SK-N-SH treated with all-trans-retinoic acid at 6 μM for 48 hours (cell line): ENCODE results near the gene NPAS3.

Source experiments
- ATAC-seq: fragments of 200-7000 bp; cut with Tn5 transposase; 3 replicates; pipeline ENCODE4 v1.9.1; 2020; ENCODE audit warnings: mild to moderate bottlenecking, moderate library complexity
- ARNTL ChIP-seq: fragments of 450-650 bp; formaldehyde crosslinking; IDR thresholded peaks from 2 replicates; pipeline ENCODE4 v1.5.0; 2020; ENCODE audit warnings: low read depth, mild to moderate bottlenecking, moderate library complexity, borderline replicate concordance
- BACH2 ChIP-seq: fragments of 250-450 bp; sonication (Bioruptor Pico); IDR thresholded peaks from 2 replicates; pipeline ENCODE4 v1.9.0; 2021; ENCODE audit warnings: mild to moderate bottlenecking, borderline replicate concordance
- CREB5 ChIP-seq: fragments of 250-450 bp; sonication (Bioruptor Pico); IDR thresholded peaks from 2 replicates; pipeline ENCODE4 v1.5.1; 2020; ENCODE audit warnings: low read depth, mild to moderate bottlenecking, moderate library complexity
- CSDC2 ChIP-seq: fragments of 250-450 bp; sonication (Bioruptor Pico); IDR thresholded peaks from 2 replicates; pipeline ENCODE4 v1.5.0; 2020; ENCODE audit warnings: mild to moderate bottlenecking, moderate library complexity
- ESRRG ChIP-seq: fragments of 250-450 bp; sonication (Bioruptor Pico); IDR thresholded peaks from 2 replicates; pipeline ENCODE4 v1.6.1; 2021; ENCODE audit warnings: mild to moderate bottlenecking
- ISL1 ChIP-seq: fragments of 250-450 bp; sonication (Bioruptor Pico); IDR thresholded peaks from 2 replicates; pipeline ENCODE4 v2.1.2; 2022; ENCODE audit warnings: mild to moderate bottlenecking, moderate library complexity
- OSR1 ChIP-seq: fragments of 250-450 bp; sonication (Bioruptor Pico); IDR thresholded peaks from 2 replicates; pipeline ENCODE4 v1.8.0; 2022; ENCODE audit warnings: moderate library complexity, mild to moderate bottlenecking, inconsistent platforms
- PATZ1 ChIP-seq: fragments of 250-450 bp; sonication (Bioruptor Pico); IDR thresholded peaks from 2 replicates; pipeline ENCODE4 v1.8.0; 2020; ENCODE audit warnings: mild to moderate bottlenecking, moderate library complexity, borderline replicate concordance
- PPARA ChIP-seq: fragments of 250-450 bp; sonication (Bioruptor Pico); IDR thresholded peaks from 2 replicates; pipeline ENCODE4 v1.5.0; 2020; ENCODE audit warnings: mild to moderate bottlenecking, borderline replicate concordance
- RARB ChIP-seq: fragments of 250-450 bp; sonication (Bioruptor Pico); IDR thresholded peaks from 2 replicates; pipeline ENCODE4 v1.8.0; 2021; ENCODE audit warnings: mild to moderate bottlenecking, moderate library complexity
- SNAI2 ChIP-seq: fragments of 250-450 bp; sonication (Bioruptor Pico); IDR thresholded peaks from 2 replicates; pipeline ENCODE4 v1.5.0; 2020; ENCODE audit warnings: mild to moderate bottlenecking, moderate library complexity
- TCF4 ChIP-seq: fragments of 250-450 bp; sonication (Bioruptor Pico); IDR thresholded peaks from 2 replicates; pipeline ENCODE4 v1.8.0; 2021; ENCODE audit warnings: mild to moderate bottlenecking, moderate library complexity, borderline replicate concordance
- TOX ChIP-seq: fragments of 250-450 bp; sonication (Bioruptor Pico); IDR thresholded peaks from 2 replicates; pipeline ENCODE4 v1.8.0; 2021; ENCODE audit warnings: mild to moderate bottlenecking, moderate library complexity, borderline replicate concordance
- TSHZ2 ChIP-seq: fragments of 250-450 bp; sonication (Bioruptor Pico); IDR thresholded peaks from 2 replicates; pipeline ENCODE4 v1.5.0; 2020; ENCODE audit warnings: mild to moderate bottlenecking, moderate library complexity
- ZC3H10 ChIP-seq: fragments of 250-450 bp; sonication (Bioruptor Pico); IDR thresholded peaks from 2 replicates; pipeline ENCODE4 v1.5.1; 2021; ENCODE audit warnings: mild to moderate bottlenecking, moderate library complexity
- ZFP3 ChIP-seq: fragments of 250-450 bp; sonication (Bioruptor Pico); IDR thresholded peaks from 2 replicates; pipeline ENCODE4 v1.5.0; 2020; ENCODE audit warnings: mild to moderate bottlenecking, moderate library complexity
- ZFP30 ChIP-seq: fragments of 450-650 bp; formaldehyde crosslinking; IDR thresholded peaks from 2 replicates; pipeline ENCODE4 v1.5.0; 2022; ENCODE audit warnings: mild to moderate bottlenecking, moderate library complexity
- ZNF565 ChIP-seq: fragments of 450-650 bp; formaldehyde crosslinking; conservative IDR thresholded peaks from 2 replicates; pipeline ENCODE4 v1.5.0; 2020; ENCODE audit warnings: low read depth, mild to moderate bottlenecking, moderate library complexity
- ZNF70 ChIP-seq: fragments of 450-650 bp; formaldehyde crosslinking; IDR thresholded peaks from 2 replicates; pipeline ENCODE4 v1.5.0; 2020; ENCODE audit warnings: mild to moderate bottlenecking, moderate library complexity
- ZNF8 ChIP-seq: fragments of 450-650 bp; formaldehyde crosslinking; IDR thresholded peaks from 2 replicates; pipeline ENCODE4 v1.5.0; 2020; ENCODE audit warnings: mild to moderate bottlenecking, moderate library complexity
- TF ChIP-seq, protein P1 (sequence below): fragments of 250-450 bp; sonication (Bioruptor Pico); IDR thresholded peaks from 2 replicates; pipeline ENCODE4 v1.5.1; 2021; ENCODE audit warnings: mild to moderate bottlenecking, moderate library complexity
- TF ChIP-seq, protein P2 (sequence below): fragments of 250-450 bp; sonication (Bioruptor Pico); IDR thresholded peaks from 2 replicates; pipeline ENCODE4 v1.8.0; 2021; ENCODE audit warnings: low read depth, mild to moderate bottlenecking, moderate library complexity, borderline replicate concordance

NPAS3 gene

DNA sequence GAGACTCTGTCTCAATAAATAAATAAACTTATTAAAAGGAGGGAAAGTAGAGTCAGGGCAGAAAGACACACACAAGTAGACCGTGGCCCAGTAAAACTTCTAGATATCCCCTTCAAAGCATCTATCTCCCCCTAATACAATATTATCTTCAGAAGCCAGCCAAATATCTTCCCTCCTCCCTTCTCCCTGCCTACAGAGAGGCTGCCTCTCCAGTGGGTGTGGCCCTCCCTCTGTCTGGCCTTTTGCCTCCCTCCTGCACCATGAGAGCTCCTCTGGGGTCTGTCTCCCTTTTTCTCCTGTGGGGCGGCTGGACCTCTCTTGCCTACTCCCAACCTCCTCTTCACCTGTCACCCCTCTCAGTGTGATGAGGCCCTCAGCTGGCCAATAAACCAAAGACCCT lies 873.0 kb downstream of the NPAS3 start:
- no peak for ATAC-seq
- TF ChIP-seq, protein P1, sequence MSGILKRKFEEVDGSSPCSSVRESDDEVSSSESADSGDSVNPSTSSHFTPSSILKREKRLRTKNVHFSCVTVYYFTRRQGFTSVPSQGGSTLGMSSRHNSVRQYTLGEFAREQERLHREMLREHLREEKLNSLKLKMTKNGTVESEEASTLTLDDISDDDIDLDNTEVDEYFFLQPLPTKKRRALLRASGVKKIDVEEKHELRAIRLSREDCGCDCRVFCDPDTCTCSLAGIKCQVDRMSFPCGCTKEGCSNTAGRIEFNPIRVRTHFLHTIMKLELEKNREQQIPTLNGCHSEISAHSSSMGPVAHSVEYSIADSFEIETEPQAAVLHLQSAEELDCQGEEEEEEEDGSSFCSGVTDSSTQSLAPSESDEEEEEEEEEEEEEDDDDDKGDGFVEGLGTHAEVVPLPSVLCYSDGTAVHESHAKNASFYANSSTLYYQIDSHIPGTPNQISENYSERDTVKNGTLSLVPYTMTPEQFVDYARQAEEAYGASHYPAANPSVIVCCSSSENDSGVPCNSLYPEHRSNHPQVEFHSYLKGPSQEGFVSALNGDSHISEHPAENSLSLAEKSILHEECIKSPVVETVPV: no peak

DNA sequence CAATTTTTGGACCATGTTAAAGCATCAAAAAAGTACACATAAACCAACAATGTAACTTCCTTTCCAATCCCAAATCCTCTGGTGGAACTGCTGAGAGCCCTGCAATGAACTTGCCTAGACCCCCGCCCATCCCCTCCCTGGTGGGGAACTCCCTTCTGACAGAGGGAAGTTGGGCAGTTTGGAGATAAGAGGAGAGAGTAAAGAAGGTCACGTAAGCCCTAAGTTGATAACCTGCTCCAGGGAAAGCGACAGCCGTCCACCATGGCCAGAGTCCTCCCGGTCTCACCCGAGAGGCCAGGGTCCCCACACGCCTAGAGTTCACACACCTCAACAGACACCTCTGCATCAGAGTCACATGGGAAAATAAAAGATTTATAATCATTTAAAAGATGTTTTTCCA lies 873.5 kb downstream of the NPAS3 start:
- ATAC-seq: no peak
- no peak for TF ChIP-seq ZFP3 (CRISPR knock-in tag)
- no peak for TF ChIP-seq ZNF8
- TF ChIP-seq OSR1: no peak
- TF ChIP-seq ARNTL (CRISPR knock-in tag): no peak
- TF ChIP-seq ESRRG (CRISPR knock-in tag): no peak
- TF ChIP-seq, protein P2, sequence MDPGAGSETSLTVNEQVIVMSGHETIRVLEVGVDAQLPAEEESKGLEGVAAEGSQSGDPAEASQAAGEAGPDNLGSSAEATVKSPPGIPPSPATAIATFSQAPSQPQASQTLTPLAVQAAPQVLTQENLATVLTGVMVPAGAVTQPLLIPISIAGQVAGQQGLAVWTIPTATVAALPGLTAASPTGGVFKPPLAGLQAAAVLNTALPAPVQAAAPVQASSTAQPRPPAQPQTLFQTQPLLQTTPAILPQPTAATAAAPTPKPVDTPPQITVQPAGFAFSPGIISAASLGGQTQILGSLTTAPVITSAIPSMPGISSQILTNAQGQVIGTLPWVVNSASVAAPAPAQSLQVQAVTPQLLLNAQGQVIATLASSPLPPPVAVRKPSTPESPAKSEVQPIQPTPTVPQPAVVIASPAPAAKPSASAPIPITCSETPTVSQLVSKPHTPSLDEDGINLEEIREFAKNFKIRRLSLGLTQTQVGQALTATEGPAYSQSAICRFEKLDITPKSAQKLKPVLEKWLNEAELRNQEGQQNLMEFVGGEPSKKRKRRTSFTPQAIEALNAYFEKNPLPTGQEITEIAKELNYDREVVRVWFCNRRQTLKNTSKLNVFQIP: no peak
- no peak for TF ChIP-seq PATZ1 (CRISPR knock-in tag)
- no peak for TF ChIP-seq ISL1 (CRISPR knock-in tag)
- no peak for TF ChIP-seq CREB5 (CRISPR knock-in tag)
- TF ChIP-seq BACH2: no peak
- no peak for TF ChIP-seq RARB (CRISPR knock-in tag)
- TF ChIP-seq TOX (CRISPR knock-in tag): no peak
- TF ChIP-seq SNAI2: no peak
- TF ChIP-seq TCF4 (CRISPR knock-in tag): no peak
- no peak for TF ChIP-seq ZC3H10 (CRISPR knock-in tag)
- TF ChIP-seq ZNF70 (CRISPR knock-in tag): no peak
- no peak for TF ChIP-seq ZNF565 (CRISPR knock-in tag)
- TF ChIP-seq PPARA (CRISPR knock-in tag): no peak
- no peak for TF ChIP-seq TSHZ2

DNA sequence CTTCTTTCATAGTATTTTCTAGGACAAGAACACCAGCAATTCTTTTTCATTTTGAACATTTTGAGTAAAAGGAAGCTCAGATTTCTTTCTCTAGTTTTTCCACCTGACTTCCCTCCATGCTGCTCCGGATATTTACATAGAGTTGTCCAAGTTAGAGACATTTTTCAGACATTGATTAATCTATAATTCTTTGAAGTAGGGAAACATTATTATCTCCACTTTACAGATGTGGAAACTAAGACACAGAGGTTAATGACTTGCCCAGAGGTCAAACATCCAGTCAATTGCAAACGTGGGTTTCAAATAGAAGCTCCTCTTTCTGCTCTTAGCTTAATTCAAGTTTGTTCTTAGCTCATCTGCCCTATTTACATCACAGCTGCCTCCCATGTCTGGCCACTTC lies 873.9 kb downstream of the NPAS3 start:
- TF ChIP-seq TSHZ2: no peak
- no peak for TF ChIP-seq ZNF565 (CRISPR knock-in tag)
- no peak for TF ChIP-seq ISL1 (CRISPR knock-in tag)
- no peak for TF ChIP-seq ESRRG (CRISPR knock-in tag)
- TF ChIP-seq ZNF8: no peak
- no peak for TF ChIP-seq ARNTL (CRISPR knock-in tag)
- TF ChIP-seq CSDC2 (CRISPR knock-in tag): no peak
- TF ChIP-seq PPARA (CRISPR knock-in tag): no peak
- no peak for TF ChIP-seq TCF4 (CRISPR knock-in tag)
- no peak for TF ChIP-seq OSR1
- TF ChIP-seq ZFP30 (CRISPR knock-in tag): no peak
- TF ChIP-seq CREB5 (CRISPR knock-in tag): no peak
- no peak for ATAC-seq
